Mononuclear cell (primary cell): ENCODE data around the gene DCP1A. TPM values are rescaled to one million over a fixed set of nuclear protein-coding genes. Genes with fewer than 3 reads are reported as not detected.
"Not testable (repeated sequence)": the region's sequence is repeated elsewhere in the genome, so short reads cannot be mapped to it uniquely, and the experiment has no call there.

Source experiments
- H3K27me3 ChIP-seq: 2 replicates; pipeline ENCODE4 v1.6.0; 2011; ENCODE audit warnings: low read length, control low read depth; ENCODE audit not compliant: insufficient read depth
- H3K4me1 ChIP-seq: 2 replicates; pipeline ENCODE4 v1.5.1; 2011; ENCODE audit warnings: mild to moderate bottlenecking, low read length, control low read depth; ENCODE audit not compliant: insufficient read depth
- H3K4me3 ChIP-seq: 2 replicates; pipeline ENCODE4 v1.5.1; 2011; ENCODE audit warnings: mild to moderate bottlenecking, low read length, moderate library complexity
- H3K9me3 ChIP-seq: 2 replicates; pipeline ENCODE4 v1.5.1; 2011; ENCODE audit warnings: low read depth, mild to moderate bottlenecking, control low read depth, low read length
- total RNA-seq: library from RNA; depleted of rRNA; stranded (reverse); fragments of >200 nt; gene quantifications from one replicate; pipeline ENCODE4 v1.2.3, GENCODE V29; 2012

Gene DCP1A
- 80.2 TPM for total RNA-seq

GRCh38 chr3:53347261-53348064 lies at the start of gene DCP1A:
TSS of gene DCP1A (minus strand) at chr3:53347543. CDS start at chr3:53347517, 26 bp downstream.
- peaks cover 23% of the 10 kb centered on the region for H3K4me1 ChIP-seq
- no peaks in the 10 kb centered on the region for H3K9me3 ChIP-seq
- peak within 1 kb of the TSS; percentile 97 for H3K4me3 ChIP-seq
- H3K27me3 ChIP-seq = no peaks in the 10 kb centered on the region

- Histone ChIP-seq H3K4me1 (no peaks in the 10 kb centered on the region), H3K9me3 (no peaks in the 10 kb centered on the region), H3K27me3 (peaks cover 5% of the 10 kb centered on the region), H3K4me3 (no peak overlapping the region)
Measured at GRCh38 chr3:53384465-53385423, 37.4 kb upstream of the DCP1A start.

- Histone ChIP-seq H3K4me1 (no peaks in the 10 kb centered on the region), H3K9me3 (no peaks in the 10 kb centered on the region), H3K4me3 (no peak overlapping the region), H3K27me3 (peaks cover 3% of the 10 kb centered on the region)
Measured at GRCh38 chr3:53382106-53382505, 34.8 kb upstream of the DCP1A start.

GRCh38 chr3:53380306-53380705 lies 33.0 kb upstream of the DCP1A start:
- H3K27me3 ChIP-seq = no peaks in the 10 kb centered on the region
- H3K9me3 ChIP-seq = no peaks in the 10 kb centered on the region
- no peaks in the 10 kb centered on the region for H3K4me1 ChIP-seq
- no peak overlapping the region for H3K4me3 ChIP-seq

GRCh38 chr3:53379898-53380297 lies 32.6 kb upstream of the DCP1A start:
- Histone ChIP-seq H3K27me3 (no peaks in the 10 kb centered on the region), H3K9me3 (no peaks in the 10 kb centered on the region), H3K4me1 (no peaks in the 10 kb centered on the region), H3K4me3 (no peak overlapping the region)

GRCh38 chr3:53377794-53378193 lies 30.5 kb upstream of the DCP1A start:
- Histone ChIP-seq H3K4me3 (no peak overlapping the region), H3K9me3 (no peaks in the 10 kb centered on the region), H3K4me1 (no peaks in the 10 kb centered on the region), H3K27me3 (no peaks in the 10 kb centered on the region)

- Histone ChIP-seq H3K27me3 (no peaks in the 10 kb centered on the region), H3K9me3 (no peaks in the 10 kb centered on the region), H3K4me1 (no peaks in the 10 kb centered on the region), H3K4me3 (no peak overlapping the region)
Measured at GRCh38 chr3:53376679-53377078, 29.3 kb upstream of the DCP1A start.

GRCh38 chr3:53375019-53375418 lies 27.7 kb upstream of the DCP1A start:
- no peak overlapping the region for H3K4me3 ChIP-seq
- H3K4me1 ChIP-seq = no peaks in the 10 kb centered on the region

GRCh38 chr3:53370719-53371118 lies 23.4 kb upstream of the DCP1A start:
- H3K27me3 ChIP-seq, H3K9me3 ChIP-seq, H3K4me1 ChIP-seq, H3K4me3 ChIP-seq: not testable (repeated sequence)

More at GRCh38 chr3:53375019-53375418, 27.7 kb upstream of the DCP1A start:
- no peaks in the 10 kb centered on the region for H3K9me3 ChIP-seq
- no peaks in the 10 kb centered on the region for H3K27me3 ChIP-seq

- Histone ChIP-seq H3K9me3 (no peaks in the 10 kb centered on the region), H3K4me1 (peaks cover 16% of the 10 kb centered on the region), H3K4me3 (no peak overlapping the region), H3K27me3 (no peaks in the 10 kb centered on the region)
Measured at GRCh38 chr3:53361852-53362251, 14.5 kb upstream of the DCP1A start.

GRCh38 chr3:53357458-53357857 lies 10.1 kb upstream of the DCP1A start:
- Histone ChIP-seq H3K27me3 (no peaks in the 10 kb centered on the region), H3K9me3 (no peaks in the 10 kb centered on the region), H3K4me1 (peaks cover 42% of the 10 kb centered on the region), H3K4me3 (no peak overlapping the region)

- Histone ChIP-seq H3K27me3 (no peaks in the 10 kb centered on the region), H3K4me3 (no peak overlapping the region), H3K9me3 (no peaks in the 10 kb centered on the region), H3K4me1 (peaks cover 51% of the 10 kb centered on the region)
Measured at GRCh38 chr3:53354945-53355498, 7.7 kb upstream of the DCP1A start.

GRCh38 chr3:53353202-53353601 lies 5.9 kb upstream of the DCP1A start:
- Histone ChIP-seq H3K27me3 (no peaks in the 10 kb centered on the region), H3K9me3 (no peaks in the 10 kb centered on the region), H3K4me3 (no peak overlapping the region), H3K4me1 (peaks cover 51% of the 10 kb centered on the region)

GRCh38 chr3:53350652-53351051 lies 3.3 kb upstream of the DCP1A start:
- Histone ChIP-seq H3K4me1 (peaks cover 37% of the 10 kb centered on the region), H3K27me3 (no peaks in the 10 kb centered on the region), H3K4me3 (no peak overlapping the region), H3K9me3 (no peaks in the 10 kb centered on the region)

GRCh38 chr3:53348118-53348517 lies 775 bp upstream of the DCP1A start:
- H3K27me3 ChIP-seq, H3K9me3 ChIP-seq: not testable (repeated sequence)
- Histone ChIP-seq H3K4me1 (peaks cover 23% of the 10 kb centered on the region), H3K4me3 (peak overlapping the region; percentile 97)
